ENCODE data around the gene KCNN3.

GRCh38 chr1:154730986-154731489 lies 139.0 kb downstream of the KCNN3 start:
- TF ChIP-seq POLR2A (IDR thresholded peaks at IDR 0.05; ENCODE audit: low read depth, low read length) (no peak), POLR2AphosphoS5 (IDR thresholded peaks at IDR 0.05; ENCODE audit: low read depth, low read length) (no peak)
